ENCODE data around the gene RYR3.

GRCh38 chr15:33454346-33454745, 143.6 kb downstream of the RYR3 start:
- TF ChIP-seq, protein P1, sequence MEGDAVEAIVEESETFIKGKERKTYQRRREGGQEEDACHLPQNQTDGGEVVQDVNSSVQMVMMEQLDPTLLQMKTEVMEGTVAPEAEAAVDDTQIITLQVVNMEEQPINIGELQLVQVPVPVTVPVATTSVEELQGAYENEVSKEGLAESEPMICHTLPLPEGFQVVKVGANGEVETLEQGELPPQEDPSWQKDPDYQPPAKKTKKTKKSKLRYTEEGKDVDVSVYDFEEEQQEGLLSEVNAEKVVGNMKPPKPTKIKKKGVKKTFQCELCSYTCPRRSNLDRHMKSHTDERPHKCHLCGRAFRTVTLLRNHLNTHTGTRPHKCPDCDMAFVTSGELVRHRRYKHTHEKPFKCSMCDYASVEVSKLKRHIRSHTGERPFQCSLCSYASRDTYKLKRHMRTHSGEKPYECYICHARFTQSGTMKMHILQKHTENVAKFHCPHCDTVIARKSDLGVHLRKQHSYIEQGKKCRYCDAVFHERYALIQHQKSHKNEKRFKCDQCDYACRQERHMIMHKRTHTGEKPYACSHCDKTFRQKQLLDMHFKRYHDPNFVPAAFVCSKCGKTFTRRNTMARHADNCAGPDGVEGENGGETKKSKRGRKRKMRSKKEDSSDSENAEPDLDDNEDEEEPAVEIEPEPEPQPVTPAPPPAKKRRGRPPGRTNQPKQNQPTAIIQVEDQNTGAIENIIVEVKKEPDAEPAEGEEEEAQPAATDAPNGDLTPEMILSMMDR (conservative IDR thresholded peaks at IDR 0.05; ENCODE audit: low read depth, low read length): no peak
- TF ChIP-seq EZH2 (IDR thresholded peaks at IDR 0.05; ENCODE audit: low read length, unreplicated experiment): no peak
- TF ChIP-seq EZH2phosphoT487 (IDR thresholded peaks at IDR 0.05; ENCODE audit: borderline replicate concordance, low read length): no peak
